SU-DHL-6 (cell line): Measurements from ENCODE around the gene TLCD3B.
"Not testable (repeated sequence)": the region's sequence is repeated elsewhere in the genome, so short reads cannot be mapped to it uniquely, and the experiment has no call there.

ENCODE experiments used
- CTCF ChIP-seq: fragments of 200-600 bp; sonication (generic); IDR thresholded peaks from one replicate; pipeline ENCODE4 v1.5.1; 2017; ENCODE audit warnings: antibody characterized with exemption, mild to moderate bottlenecking, low read length, moderate library complexity; ENCODE audit not compliant: insufficient read depth, poor library complexity, severe bottlenecking
- EZH2phosphoT487 ChIP-seq: fragments of 200-600 bp; sonication (generic), shearing (Covaris generic); conservative IDR thresholded peaks from 2 replicates; pipeline ENCODE4 v1.6.1; 2018; ENCODE audit warnings: mild to moderate bottlenecking, antibody characterized with exemption, low read length, moderate library complexity, mixed read lengths

GRCh38 chr16:30017937-30018336 is 13.1 kb downstream of the TLCD3B start:
- not testable (repeated sequence) for TF ChIP-seq CTCF, EZH2phosphoT487
